Activated T-helper 9 cell treated with anti-CD3 and anti-CD28 coated beads, Interleukin-2, amount 50 U/mL, for 16 hours (primary cell): Measurements from ENCODE around the gene PKP3.
"Not testable (repeated sequence)": the region's sequence is repeated elsewhere in the genome, so short reads cannot be mapped to it uniquely, and the experiment has no call there.

Experiments
- DNase-seq: peaks from one replicate; pipeline ENCODE4 v3.0.0-alpha.2; 2020; ENCODE audit warnings: low read depth

Gene PKP3

DNA sequence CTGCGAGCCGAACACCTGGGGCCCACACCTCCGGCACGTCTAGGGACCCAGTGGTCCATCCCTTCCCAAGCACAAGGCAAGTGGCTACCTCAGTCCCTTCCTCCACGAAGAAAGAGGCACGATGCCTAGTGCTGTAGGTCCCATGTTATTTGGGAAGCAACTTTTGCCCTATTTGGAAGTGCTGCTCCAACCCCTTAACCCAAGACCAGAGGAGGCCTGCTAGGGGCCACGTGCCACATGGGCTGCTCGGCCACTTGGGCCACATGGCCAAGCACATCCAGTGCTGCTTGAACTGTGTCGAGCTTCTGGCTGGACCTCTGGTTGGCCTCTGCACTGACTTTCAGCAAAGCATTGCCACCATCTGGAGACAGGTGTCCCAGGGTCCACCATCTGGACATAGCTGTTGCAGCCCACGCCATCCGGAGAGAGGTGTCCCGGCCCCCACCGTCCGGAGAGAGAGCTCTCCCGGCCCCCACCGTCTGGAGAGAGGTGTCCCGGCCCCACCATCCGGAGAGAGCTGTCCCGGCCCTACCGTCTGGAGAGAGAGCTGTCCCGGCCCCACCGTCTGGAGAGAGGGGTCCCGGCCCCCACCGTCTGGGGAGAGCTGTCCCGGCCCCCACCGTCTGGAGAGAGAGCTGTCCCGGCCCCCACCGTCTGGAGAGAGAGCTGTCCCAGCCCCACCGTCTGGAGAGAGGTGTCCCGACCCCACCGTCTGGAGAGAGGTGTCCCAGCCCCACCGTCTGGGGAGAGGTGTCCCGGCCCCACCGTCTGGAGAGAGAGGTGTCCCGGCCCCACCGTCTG is 31.2 kb upstream of the PKP3 start:
- DNase-seq: no peak

DNA sequence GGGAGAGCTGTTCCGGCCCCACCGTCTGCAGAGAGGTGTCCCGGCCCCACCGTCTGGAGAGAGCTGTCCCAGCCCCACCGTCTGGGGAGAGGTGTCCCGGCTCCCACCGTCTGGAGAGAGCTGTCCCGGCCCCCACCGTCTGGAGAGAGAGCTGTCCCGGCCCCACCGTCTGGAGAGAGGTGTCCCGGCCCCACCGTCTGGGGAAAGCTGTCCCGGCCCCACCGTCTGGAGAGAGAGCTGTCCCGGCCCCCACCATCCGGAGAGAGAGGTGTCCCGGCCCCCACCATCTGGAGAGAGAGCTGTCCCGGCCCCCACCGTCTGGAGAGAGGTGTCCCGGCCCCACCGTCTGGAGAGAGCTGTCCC is 30.6 kb upstream of the PKP3 start:
- not testable (repeated sequence) for DNase-seq

DNA sequence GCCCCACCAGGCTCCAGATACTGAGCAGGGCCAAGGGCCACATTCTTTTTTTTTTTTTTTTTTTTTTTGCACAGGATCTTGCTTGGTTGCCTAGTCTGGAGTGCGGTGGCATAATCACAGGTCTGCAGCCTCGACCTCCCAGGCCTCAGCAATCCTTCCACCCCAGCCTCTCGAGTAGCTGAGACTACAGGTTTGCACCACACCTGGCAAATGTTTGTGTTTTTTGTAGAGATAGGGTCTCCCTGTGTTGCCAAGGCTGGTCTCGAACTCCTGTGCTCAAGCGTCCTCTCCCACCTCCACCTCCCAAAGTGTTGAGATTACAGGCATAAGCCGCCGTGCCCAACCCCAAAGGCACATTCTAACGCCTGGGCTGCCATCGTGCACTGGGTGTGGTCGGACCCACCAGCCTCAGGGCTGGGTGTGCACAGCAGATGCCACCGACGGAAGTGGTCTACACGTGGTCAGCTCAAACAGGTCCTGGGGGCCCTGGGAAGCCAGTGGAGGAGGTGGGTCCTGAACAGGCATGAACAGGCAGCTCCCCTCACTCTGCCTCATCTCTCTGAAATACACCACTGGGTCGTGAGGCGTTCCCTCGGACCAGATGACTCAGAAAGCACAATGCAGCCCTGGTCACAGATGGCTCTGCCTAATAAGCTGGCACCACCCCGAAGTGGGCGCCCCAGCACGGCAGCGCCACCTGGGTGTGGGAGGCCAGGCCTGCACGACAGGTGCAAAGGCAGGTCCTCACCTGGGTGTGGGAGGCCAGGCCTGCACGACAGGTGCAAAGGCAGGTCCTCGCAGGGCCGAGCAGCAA is 29.9 kb upstream of the PKP3 start:
- peak; percentile 31 for DNase-seq

DNA sequence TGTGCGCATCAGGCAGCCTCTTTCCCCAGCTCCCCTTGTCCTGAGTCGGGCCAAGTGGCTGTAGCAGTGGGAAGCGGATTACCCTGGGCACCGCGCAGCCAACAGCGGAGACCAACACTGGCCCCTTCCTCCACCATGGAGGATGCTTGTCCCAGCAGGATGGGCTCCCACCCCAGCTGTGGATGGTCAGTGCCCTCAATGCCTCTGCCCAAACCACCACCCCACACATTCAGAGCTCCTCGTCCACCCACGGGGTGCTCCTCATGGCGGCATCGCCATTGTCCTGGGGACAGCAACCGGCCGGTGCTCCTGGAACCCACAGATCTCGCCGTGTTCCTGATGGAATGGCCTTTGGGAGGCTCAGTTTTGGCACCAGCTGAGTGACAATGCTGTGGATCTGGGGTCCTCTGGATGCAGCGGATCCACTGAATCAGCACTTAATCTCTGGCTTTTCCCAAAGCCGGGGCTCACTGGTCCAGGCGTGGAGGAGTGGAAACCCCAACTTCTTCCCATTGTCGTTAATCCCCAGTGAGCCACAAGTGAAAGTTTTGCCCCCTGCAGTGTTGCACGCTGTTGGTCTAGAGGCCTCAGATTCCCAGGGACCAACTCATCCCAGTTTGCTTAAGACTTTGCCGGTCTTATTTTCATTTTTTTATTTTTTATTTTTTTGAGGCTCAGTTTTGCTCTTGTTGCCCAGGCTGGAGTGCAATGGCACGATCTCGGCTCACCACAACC is 28.9 kb upstream of the PKP3 start:
- DNase-seq: no peak

DNA sequence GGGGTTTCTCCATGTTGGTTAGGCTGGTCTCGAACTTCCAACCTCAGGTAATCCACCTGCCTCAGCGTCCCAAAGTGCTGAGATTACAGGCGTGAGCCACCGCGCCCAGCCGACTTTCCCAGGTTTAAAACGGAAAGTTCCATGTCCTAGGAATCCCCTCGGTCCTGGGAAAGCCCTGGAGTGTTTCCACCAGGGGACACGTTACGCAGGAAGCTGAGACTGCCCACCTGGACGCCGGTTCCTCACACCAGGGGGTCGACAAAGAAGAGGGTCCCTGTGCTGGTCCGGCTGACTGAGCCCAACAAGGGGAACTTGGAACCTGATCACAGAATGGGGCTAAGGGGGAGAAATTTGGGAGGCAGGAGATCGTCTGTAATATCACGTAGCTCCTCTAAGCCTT is 28.2 kb upstream of the PKP3 start:
- DNase-seq: no peak

DNA sequence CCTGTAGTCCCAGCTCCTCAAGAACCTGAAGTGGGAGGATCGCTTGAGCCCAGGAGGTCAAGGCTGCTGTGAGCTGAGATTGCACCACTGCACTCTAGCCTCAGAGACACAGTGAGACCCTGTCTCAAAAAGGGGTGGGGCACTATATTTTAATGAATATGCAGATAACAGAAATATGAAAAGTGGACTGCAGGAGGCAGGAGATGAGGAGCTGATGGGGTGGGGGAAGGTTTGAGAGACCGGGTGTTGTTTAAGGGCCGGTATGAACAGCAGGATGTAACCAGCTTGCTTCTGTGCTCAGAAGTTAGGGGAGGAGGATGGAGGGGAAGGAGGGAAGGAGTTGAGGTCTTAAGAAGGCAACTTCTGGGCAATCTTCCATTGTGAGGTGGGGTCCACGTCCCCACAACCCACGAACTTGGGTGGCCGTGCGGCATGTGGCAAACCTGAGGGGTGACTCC is 26.0 kb upstream of the PKP3 start:
- no peak for DNase-seq

DNA sequence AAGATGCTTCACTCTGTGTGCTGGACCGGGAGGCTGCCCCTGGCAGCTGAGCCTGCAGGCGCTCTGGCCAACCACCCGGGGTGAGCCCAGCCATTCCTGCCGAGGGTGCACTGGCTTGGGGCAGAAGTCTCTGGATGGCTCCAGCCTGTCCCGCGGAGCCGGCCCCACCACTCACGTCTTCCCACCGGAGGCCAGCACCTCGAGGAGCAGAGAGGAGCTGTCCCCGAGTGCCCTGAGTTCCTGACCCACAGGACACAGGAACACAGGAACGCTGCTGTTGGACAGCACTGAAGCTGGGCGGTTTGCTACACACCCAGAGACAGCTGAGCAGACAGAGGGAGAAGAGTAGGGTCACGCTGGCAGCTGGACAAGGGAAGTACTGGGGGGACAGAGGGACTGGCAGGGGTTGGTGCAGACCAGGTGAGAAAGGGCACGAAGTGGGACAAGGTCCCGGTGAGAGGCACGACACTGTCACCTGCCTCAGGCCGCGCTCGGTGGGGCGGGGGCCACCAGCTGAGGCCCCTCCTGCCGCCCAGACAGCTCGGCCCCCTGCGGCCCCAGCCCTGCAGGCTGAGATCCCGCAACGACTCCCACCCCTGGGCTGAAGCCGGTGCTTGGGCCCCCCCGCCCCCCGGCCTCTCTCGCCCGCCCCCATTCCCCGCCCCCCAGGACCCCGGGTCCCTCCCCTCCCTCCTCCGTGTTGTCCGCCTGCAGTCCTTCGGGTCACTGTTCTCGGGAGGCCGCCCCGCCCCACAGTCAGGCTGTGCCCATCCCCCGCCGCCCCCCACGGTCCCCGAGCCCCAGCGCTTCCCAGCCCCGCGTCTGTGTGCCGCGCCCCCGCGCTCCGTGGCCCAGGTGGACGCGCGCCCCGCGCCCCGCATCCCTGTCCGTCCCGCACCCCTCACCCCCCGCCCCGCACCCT is 25.3 kb upstream of the PKP3 start:
- no peak for DNase-seq

DNA sequence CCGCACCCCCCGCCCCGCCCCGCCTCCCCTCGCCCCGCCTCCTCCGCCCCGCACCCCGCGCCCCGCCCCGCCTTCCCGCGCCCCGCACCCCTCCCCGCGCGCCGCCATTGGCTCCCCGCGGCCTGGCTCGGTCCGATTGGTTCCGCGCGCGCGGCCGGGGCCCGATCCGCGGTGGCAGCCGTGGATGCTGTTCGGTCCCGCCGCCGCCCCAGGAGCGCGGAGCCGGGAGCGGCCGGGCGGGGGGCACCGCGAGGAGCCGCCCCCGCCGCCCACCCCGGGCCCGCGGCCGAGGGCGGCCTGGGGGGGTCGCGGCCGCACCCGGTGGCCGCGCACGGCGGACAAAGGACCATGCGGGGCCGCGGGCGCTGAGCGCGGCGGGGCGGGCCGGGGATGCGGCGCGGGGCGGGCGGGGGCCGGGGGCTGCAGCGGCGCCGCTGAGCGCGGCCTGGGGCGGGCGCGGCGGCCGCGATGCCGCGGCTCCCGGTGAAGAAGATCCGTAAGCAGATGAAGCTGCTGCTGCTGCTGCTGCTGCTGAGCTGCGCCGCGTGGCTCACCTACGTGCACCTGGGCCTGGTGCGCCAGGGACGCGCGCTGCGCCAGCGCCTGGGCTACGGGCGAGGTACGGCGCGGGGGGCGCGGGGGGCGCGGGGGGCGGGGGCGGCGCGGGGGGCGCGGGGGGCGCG is 24.5 kb upstream of the PKP3 start, which contains the start of gene B4GALNT4:
TSS of gene B4GALNT4 (plus strand) at position 164 of the 683 bp plus-strand sequence. CDS start at position 469, 305 bp downstream.
- DNase-seq: no peak

DNA sequence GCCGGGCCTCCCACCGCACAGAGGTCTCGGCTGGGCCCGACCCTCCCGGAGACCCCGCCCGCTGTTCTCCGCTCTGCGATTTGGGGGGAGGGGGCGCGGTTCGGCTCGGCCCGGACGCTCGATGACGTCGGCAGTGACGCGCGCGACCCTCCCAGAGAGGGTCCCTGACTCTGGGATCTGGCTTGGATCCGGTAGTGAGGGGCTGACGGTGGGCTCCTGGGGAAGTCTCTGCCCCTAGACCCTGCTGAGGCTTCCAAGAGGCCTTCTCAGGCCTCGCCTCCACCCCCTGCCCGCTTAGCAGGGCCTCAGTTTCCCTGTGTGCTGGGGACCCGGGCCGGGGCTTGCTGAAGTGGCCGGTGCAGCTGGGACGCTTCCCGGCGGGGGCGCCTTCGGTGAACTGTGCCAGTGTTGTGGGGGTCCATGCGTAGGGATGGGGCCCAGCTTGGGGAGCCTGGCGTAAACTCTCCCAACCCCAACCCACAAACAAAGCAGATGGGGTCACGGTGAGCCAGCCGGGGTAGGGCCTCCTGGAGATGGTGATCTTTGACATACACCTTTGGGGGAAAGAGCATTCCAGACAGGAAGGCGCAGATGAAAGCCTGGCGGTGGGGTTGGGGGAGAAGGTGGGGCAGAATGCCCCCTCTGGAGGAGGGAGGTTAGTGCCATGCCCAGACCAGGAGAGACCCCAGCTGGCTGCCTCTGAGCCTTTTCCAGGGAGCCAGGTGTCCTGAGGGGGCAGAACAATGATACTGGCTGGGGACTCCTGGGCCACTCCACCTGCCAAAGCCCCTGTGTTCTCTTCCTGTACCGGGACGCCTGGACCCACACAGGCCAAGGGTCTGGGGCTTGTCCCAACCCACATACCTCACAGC is 23.7 kb upstream of the PKP3 start:
- no peak for DNase-seq

DNA sequence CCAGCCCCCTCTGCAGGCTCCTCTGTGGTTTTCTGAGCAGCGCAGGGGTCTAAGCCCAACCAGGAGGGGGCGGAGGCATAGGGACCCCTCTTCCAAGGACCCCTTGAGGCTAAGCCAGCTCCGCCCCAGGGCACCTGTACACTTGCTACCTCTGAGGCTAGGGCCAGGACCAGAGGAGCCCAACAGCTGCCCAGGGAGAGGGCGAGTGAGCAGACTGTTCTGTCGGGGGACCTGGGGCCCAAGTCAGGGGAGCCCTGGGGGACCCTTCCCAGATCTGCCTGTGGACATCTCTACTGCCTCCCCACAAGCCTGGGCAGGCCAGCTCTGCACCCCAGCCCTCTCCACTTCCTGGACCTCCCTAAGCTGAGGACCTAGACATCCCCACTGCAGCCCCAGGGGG is 23.0 kb upstream of the PKP3 start:
- no peak for DNase-seq

DNA sequence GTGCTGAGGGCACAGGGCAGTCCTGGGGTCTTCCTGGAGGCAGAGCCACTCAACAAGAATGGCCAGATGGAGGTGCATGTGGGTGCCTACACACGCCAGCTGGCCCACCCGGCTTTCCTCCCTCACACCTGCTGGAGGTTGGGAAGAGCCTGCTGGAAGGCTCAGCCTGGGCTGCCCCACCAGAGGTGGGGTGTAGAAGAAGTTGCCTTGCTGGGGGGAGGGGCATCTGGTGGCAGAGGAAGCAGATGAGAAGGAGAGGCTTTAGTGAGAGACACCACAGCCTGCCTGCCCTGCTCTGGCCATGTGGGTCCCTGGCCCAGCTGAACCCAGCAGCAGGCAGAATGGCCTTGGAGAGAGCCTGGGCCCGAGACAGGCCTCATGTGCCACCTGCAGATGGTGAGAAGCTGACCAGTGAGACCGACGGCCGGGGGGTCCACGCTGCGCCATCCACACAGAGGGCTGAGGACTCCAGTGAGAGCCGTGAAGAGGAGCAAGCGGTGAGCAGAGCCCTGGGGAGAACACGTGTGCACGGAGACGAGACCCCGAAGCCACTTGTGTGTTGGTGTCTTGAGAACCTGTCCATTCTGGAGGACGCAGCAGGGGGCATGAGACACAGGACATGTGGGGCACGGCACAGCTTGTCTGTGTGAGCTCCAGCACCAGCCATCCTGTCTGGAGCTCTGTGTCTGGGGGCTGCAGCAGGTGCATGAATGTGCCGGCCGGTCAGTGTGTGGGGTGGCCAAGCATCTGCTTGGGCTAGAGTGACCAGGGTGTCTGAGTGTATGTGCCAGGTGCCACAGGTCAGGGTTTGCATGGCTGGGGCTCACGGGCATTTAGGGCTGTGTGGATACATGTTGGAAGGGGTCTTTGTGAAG is 22.1 kb upstream of the PKP3 start:
- no peak for DNase-seq

DNA sequence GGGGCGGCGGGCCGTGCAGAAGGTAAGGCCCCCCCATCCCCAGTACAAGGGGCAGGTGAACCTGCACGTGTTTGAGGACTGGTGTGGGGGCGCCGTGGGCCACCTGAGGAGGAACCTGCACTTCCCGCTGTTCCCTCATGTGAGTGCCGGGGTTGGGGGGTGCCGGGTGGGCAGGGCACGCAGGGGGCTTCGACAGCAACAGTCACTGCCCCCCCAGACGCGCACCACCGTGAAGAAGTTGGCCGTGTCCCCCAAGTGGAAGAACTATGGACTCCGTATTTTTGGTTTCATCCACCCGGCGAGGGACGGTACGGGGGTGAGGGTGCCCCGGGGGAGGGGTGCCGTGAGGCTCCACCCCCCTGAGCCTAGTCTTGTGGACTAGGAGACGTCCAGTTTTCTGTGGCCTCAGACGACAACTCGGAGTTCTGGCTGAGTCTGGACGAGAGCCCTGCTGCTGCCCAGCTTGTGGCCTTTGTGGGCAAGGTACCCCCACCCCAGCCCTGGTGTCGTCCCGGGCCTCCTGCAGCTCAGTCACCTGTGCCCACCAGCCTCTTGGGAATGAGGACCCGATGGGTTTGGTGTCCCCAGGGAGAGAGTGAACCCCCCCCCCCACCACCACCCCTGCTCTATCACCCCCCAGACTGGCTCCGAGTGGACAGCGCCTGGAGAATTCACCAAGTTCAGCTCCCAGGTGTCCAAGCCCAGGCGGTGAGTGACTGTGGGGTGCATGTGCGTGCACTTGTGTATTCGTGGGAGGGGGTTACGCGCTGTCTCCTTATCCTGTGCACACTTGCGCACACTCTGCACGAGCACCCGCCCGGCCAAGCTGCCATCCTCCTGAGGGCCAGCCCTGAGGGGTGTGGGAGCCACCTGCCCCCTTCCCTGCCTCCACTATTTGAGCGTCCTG is 20.9 kb upstream of the PKP3 start:
- DNase-seq: no peak

DNA sequence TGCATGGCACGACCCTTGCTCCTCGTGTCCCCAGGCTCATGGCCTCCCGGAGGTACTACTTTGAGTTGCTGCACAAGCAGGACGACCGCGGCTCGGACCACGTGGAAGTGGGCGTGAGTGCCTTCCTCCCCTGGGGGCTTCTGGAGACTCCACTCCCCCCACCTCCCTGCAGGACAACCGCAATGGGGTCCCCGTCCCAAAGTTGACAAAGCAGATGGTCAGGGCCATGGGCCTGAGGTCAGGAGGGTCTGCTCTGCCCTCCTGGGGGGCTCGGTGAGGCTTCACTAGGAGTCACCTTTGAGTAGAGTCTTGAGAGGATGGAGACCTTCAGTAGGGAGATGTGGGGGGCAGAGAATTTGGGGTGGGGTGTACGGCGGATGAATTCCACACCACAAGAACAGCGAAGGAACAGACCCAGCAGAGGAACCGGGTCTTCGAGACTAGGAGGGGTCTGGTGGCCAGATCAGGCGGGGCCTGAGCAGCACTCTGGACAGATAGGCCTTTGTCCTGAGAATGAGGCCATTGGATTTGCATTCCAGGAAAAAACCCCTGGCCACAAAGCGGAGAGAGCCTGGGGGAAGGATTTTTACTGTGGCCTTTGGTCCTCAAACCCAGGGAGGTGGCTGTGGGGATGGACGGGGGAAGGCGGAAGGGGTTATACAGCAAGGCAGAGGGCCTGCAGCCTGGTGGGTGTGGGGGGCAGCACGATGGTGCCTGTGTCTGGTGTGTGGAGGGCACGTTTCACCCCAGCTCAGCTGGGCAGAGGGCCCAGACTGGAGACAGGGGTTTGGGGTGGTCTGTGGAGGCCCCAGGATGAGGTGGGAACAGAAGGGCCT is 20.1 kb upstream of the PKP3 start:
- no peak for DNase-seq

DNA sequence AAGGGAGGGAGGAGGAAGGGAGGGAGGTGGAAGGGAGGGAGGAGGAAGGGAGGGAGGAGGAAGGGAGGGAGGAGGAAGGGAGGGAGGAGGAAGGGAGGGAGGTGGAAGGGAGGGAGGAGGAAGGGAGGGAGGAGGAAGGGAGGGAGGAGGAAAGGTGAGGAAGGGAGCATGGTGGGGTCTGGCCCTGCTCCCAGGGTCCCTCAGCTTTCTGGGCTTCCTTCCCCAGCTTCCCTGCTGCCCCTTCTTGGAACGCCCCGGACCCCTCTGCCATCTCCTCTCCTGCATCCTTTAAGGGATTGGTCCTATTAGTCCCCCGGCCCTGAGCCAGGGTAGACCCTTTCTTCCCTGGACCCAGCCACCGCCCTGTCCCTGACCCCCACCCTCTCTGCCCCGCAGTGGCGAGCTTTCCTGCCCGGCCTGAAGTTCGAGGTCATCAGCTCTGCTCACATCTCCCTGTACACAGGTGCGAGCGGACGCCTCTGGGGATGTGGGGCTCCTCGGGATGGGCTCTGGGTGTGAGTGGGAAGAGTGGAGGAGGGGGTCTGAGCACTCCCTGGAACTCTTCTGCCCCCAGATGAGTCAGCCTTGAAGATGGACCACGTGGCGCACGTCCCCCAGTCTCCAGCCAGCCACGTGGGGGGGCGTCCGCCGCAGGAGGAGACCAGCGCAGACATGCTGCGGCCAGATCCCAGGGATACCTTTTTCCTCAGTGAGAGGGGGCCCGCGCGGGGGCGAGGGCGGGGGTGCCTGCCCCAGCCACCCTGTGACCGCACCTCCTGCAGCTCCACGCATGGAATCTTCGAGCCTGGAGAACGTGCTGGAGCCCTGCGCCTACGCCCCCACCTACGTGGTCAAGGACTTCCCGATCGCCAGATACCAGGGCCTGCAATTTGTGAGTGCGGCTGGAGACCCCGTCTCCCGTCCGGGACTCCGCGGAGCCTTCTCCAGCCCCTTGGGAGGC is 18.7 kb upstream of the PKP3 start:
- DNase-seq: no peak

DNA sequence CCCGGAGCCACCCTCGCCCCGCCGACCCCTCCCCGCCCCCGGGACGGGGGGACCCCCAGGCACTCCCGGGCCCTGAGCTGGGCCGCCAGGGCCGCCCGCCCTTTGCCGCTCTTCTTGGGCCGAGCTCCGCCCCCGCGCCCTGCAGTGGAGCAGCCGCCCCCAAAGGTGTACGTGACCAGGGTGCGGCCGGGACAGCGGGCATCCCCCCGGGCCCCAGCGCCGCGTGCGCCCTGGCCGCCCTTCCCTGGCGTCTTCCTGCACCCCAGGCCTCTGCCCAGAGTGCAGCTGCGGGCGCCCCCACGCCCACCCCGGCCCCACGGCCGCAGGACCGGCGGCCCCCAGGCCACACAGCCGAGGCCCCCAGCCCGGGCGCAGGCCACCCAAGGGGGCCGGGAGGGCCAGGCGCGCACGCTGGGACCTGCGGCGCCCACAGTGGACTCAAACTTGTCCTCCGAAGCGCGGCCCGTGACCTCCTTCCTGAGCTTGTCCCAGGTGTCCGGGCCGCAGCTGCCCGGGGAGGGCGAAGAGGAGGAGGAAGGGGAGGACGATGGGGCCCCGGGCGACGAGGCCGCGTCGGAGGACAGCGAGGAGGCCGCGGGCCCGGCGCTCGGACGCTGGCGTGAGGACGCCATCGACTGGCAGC is 17.4 kb upstream of the PKP3 start:
- no peak for DNase-seq
